Measurements from ENCODE around the gene SLC2A10. TPM values are rescaled to one million over a fixed set of nuclear protein-coding genes. Genes with fewer than 3 reads are reported as not detected.

The SLC2A10 gene
- polyA plus RNA-seq, 1 donor (not counting 4 experiments of a cell fraction or from before 2014, with no cell fraction given), result not detected

GRCh38 chr20:46746956-46747526, 37.6 kb downstream of the SLC2A10 start:
- no peaks in the 10 kb centered on the region for H4K20me1 ChIP-seq (ENCODE audit: control insufficient read depth, extremely low read depth, insufficient read depth, low read length)
- no peaks in the 10 kb centered on the region for H3K4me1 ChIP-seq (ENCODE audit: control insufficient read depth, extremely low read depth, insufficient read depth, low read length)
- H3K9me1 ChIP-seq (ENCODE audit: control insufficient read depth, extremely low read depth, insufficient read depth, low read length), result no peaks in the 10 kb centered on the region
- H3K79me2 ChIP-seq (ENCODE audit: control insufficient read depth, insufficient read depth, low read length), result no peaks in the 10 kb centered on the region
- DNase-seq (ENCODE audit: low read depth, low spot score) (no peak), FAIRE-seq (no peak)
- no peak overlapping the region for H3K9ac ChIP-seq (ENCODE audit: control insufficient read depth, extremely low read depth, insufficient read depth, low read length)
- H3K9me3 ChIP-seq (ENCODE audit: control insufficient read depth, low read depth, low read length), result no peaks in the 10 kb centered on the region
- no peaks in the 10 kb centered on the region for H3K36me3 ChIP-seq (ENCODE audit: control insufficient read depth in 2 of 2, extremely low read depth in 1 of 2, insufficient read depth in 2 of 2, low read length in 2 of 2)
- H3K27ac ChIP-seq (ENCODE audit: control insufficient read depth, insufficient read depth, low read length), result no peak overlapping the region
- no peak overlapping the region for H2AFZ ChIP-seq (ENCODE audit: control insufficient read depth, low read length)
- TF ChIP-seq EZH2 (IDR thresholded peaks at IDR 0.05; ENCODE audit: low read length) (no peak), CTCF (optimal IDR thresholded peaks at IDR 0.05 in 1 of 3, IDR thresholded peaks at IDR 0.05 in 1 of 3, conservative IDR thresholded peaks at IDR 0.05 in 1 of 3; ENCODE audit: extremely low read depth in 1 of 3, insufficient read depth in 2 of 3, low read length in 3 of 3) (no peak)
- no peak overlapping the region for H3K4me3 ChIP-seq (ENCODE audit: control insufficient read depth in 2 of 3, extremely low read depth in 1 of 3, insufficient read depth in 2 of 3, low read depth in 1 of 3, low read length in 3 of 3)
- dilution Hi-C loops (cut with MboI; ENCODE audit: extremely low pct_ligation_motif_present, low sequenced_read_pairs), result no loop called here
- H3K4me2 ChIP-seq (ENCODE audit: control insufficient read depth, extremely low read depth, insufficient read depth, low read depth, low read length), result no peak overlapping the region
- H3K27me3 ChIP-seq (ENCODE audit: control insufficient read depth, extremely low read depth, insufficient read depth, low read length), result no peaks in the 10 kb centered on the region

GRCh38 chr20:46749147-46749546, 39.7 kb downstream of the SLC2A10 start:
- TF ChIP-seq CTCF (optimal IDR thresholded peaks at IDR 0.05 in 1 of 3, IDR thresholded peaks at IDR 0.05 in 1 of 3, conservative IDR thresholded peaks at IDR 0.05 in 1 of 3; ENCODE audit: extremely low read depth in 1 of 3, insufficient read depth in 2 of 3, low read length in 3 of 3), result no peak
- TF ChIP-seq EZH2 (IDR thresholded peaks at IDR 0.05; ENCODE audit: low read length), result no peak
- Histone ChIP-seq H3K9ac (ENCODE audit: control insufficient read depth, extremely low read depth, insufficient read depth, low read length) (no peak overlapping the region), H3K4me2 (ENCODE audit: control insufficient read depth, extremely low read depth, insufficient read depth, low read depth, low read length) (no peak overlapping the region), H3K79me2 (ENCODE audit: control insufficient read depth, insufficient read depth, low read length) (no peaks in the 10 kb centered on the region), H3K9me1 (ENCODE audit: control insufficient read depth, extremely low read depth, insufficient read depth, low read length) (no peaks in the 10 kb centered on the region), H2AFZ (ENCODE audit: control insufficient read depth, low read length) (no peak overlapping the region), H3K27me3 (ENCODE audit: control insufficient read depth, extremely low read depth, insufficient read depth, low read length) (no peaks in the 10 kb centered on the region), H3K27ac (ENCODE audit: control insufficient read depth, insufficient read depth, low read length) (no peak overlapping the region), H3K4me3 (ENCODE audit: control insufficient read depth in 2 of 3, extremely low read depth in 1 of 3, insufficient read depth in 2 of 3, low read depth in 1 of 3, low read length in 3 of 3) (no peak overlapping the region), H3K4me1 (ENCODE audit: control insufficient read depth, extremely low read depth, insufficient read depth, low read length) (no peaks in the 10 kb centered on the region), H3K9me3 (ENCODE audit: control insufficient read depth, low read depth, low read length) (no peaks in the 10 kb centered on the region), H4K20me1 (ENCODE audit: control insufficient read depth, extremely low read depth, insufficient read depth, low read length) (no peaks in the 10 kb centered on the region), H3K36me3 (ENCODE audit: control insufficient read depth in 2 of 2, extremely low read depth in 1 of 2, insufficient read depth in 2 of 2, low read length in 2 of 2) (no peaks in the 10 kb centered on the region)
- no peak for DNase-seq (ENCODE audit: low read depth, low spot score)
- dilution Hi-C loops (cut with MboI; ENCODE audit: extremely low pct_ligation_motif_present, low sequenced_read_pairs), result no loop called here
- FAIRE-seq, result no peak

Data from keratinocyte (primary cell).